A673 (cell line): ENCODE data around the gene COA8.

Experiments used
- CTCF ChIP-seq: fragments of 300-800, 200-600 bp; sonication (generic); conservative IDR thresholded peaks from 2 replicates; pipeline ENCODE4 v1.5.1; 2017; ENCODE audit warnings: low read depth, mild to moderate bottlenecking, antibody characterized with exemption, low read length, moderate library complexity, mixed read lengths
- EZH2 ChIP-seq: fragments of 200-600 bp; sonication (generic); IDR thresholded peaks from 2 replicates; pipeline ENCODE4 v1.6.1; 2017; ENCODE audit warnings: borderline replicate concordance, low read depth, mild to moderate bottlenecking, mixed read lengths, antibody characterized with exemption, low read length; ENCODE audit not compliant: poor library complexity, severe bottlenecking

GRCh38 chr14:103517721-103518421 is 44.9 kb upstream of the COA8 start:
- TF ChIP-seq CTCF (no peak), EZH2 (no peak)
